Activated CD8-positive, alpha-beta T cell treated with anti-CD3 and anti-CD28 coated beads for 36 hours (primary cell): ENCODE data around the gene ZNF354C. TPM values are rescaled to one million over a fixed set of nuclear protein-coding genes. Genes with fewer than 3 reads are reported as not detected.

Experiments
- ATAC-seq: fragments of 200-7000 bp; cut with Tn5 transposase; one replicate; pipeline ENCODE4 v1.10.0; 2021; ENCODE audit warnings: mild to moderate bottlenecking, moderate library complexity
- CTCF ChIA-PET: fragments of 350-600 bp; sonication (Branson Sonifier 250); formaldehyde crosslinking; loops from one replicate; lab custom pipeline; 2021; ENCODE audit warnings: antibody characterized with exemption; lab: Charles Lee
- POLR2A ChIA-PET: fragments of 350-600 bp; sonication (Branson Sonifier 250); formaldehyde crosslinking; loops from one replicate; lab custom pipeline; 2021; ENCODE audit warnings: antibody characterized with exemption; lab: Charles Lee
- DNase-seq: peaks from one replicate; pipeline ENCODE4 v3.0.0-alpha.2; 2020
- H3K27ac Mint-ChIP-seq: one replicate; pipeline ENCODE4 v1.8.0; 2021; ENCODE audit warnings: mild to moderate bottlenecking, mixed read lengths
- H3K27me3 Mint-ChIP-seq: one replicate; pipeline ENCODE4 v1.8.0; 2021; ENCODE audit warnings: mixed read lengths
- H3K36me3 Mint-ChIP-seq: one replicate; pipeline ENCODE4 v1.8.0; 2021; ENCODE audit warnings: low read depth, mixed read lengths
- H3K4me1 Mint-ChIP-seq: one replicate; pipeline ENCODE4 v1.8.0; 2021; ENCODE audit warnings: low read depth, mixed read lengths
- H3K4me3 Mint-ChIP-seq: one replicate; pipeline ENCODE4 v1.8.0; 2021; ENCODE audit warnings: mild to moderate bottlenecking, moderate library complexity, mixed read lengths
- H3K9me3 Mint-ChIP-seq: one replicate; pipeline ENCODE4 v1.8.0; 2021; ENCODE audit warnings: mixed read lengths
- intact Hi-C: fragments of 100-400 bp; cut with micrococcal nuclease; formaldehyde crosslinking; loops from one replicate; pipeline ENCODE4 v1.10.0; 2022
- total RNA-seq, 2 experiments: library from RNA; stranded (reverse); gene quantifications; one replicate each; pipeline ENCODE4 v1.2.3, GENCODE V29; 2021
- TF ChIP-seq, protein P1 (sequence below): fragments of 200-600 bp; IDR thresholded peaks from one replicate; pipeline ENCODE4 v1.8.0; 2022; ENCODE audit warnings: antibody characterized with exemption, mild to moderate bottlenecking

ZNF354C gene
- total RNA-seq = 1 to 10 TPM; 7.0 to 7.4 TPM

DNA sequence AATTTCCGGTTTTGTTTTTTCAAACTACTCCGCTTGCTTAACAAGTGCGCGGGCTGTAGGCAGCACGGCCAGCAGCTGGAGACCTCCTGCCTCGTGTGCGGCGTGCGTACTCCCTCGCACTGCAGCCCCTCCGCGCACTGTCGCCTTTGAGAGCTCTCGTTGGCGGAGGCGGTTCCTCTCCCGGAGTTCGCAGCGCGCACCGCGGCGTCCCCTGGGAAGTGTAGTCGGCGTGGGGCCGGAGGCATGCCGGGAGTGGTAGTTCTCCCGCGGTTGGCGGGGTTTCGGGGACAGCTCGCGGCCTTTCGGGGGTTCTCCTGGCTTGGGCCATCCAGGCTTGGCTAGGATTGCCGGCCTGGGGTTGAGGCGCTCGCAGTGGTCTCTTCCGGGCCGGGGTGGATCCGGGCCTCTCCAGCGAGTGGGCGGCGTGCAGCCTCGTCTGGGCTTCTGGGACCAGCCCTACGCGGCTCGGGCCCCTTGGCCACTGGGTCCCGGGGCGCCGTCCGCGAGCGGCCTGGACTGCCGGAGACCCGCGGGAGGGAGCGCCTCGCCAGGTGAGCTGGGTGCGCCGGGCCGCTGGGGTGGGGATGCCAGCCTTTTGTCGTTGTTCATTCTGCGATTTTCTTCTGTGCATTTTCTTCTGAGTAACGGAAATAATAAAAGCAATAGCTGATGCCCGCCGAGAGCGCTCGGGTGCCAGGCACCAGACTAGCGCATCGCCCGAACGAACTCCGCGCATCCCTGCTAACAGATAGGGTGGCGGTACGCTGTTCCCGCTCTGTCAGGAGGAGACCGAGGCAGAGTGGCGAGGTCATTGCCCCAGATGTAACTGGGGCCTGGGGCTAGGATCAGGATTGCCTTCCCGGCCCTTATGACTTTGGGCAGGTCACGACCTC, at the start of gene ZNF354C:
Gene ZNF354C (plus strand): TSS at position 258 of the 893 bp plus-strand sequence. CDS start 1,696 bp downstream, outside the sequence.
- peak; percentile 98 for ATAC-seq
- Mint-ChIP-seq H3K4me3 (peak within 1 kb of the TSS; percentile 83), H3K27ac (peak within 1 kb of the TSS; percentile 88), H3K4me1 (peaks cover 20% of the 10 kb centered on the region), H3K9me3 (peaks cover 20% of the 10 kb centered on the region), H3K27me3 (no peaks in the 10 kb centered on the region), H3K36me3 (peaks cover 56% of the 10 kb centered on the region)
- DNase-seq = peak; percentile 94
- ChIA-PET CTCF (interaction anchor here (0.9 to 1.2 kb wide), 5 partner anchors 9 to 433 kb away, joined by 3 to 5 read pairs (median 4); no protein-coding TSS in a partner anchor), POLR2A (interaction anchor here (0.6 to 1.4 kb wide), 6 partner anchors 13 to 1330 kb away, joined by 3 to 4 read pairs (median 3); partner anchors contain the start of genes ZNF354B and ZNF879)
- TF ChIP-seq, protein P1, sequence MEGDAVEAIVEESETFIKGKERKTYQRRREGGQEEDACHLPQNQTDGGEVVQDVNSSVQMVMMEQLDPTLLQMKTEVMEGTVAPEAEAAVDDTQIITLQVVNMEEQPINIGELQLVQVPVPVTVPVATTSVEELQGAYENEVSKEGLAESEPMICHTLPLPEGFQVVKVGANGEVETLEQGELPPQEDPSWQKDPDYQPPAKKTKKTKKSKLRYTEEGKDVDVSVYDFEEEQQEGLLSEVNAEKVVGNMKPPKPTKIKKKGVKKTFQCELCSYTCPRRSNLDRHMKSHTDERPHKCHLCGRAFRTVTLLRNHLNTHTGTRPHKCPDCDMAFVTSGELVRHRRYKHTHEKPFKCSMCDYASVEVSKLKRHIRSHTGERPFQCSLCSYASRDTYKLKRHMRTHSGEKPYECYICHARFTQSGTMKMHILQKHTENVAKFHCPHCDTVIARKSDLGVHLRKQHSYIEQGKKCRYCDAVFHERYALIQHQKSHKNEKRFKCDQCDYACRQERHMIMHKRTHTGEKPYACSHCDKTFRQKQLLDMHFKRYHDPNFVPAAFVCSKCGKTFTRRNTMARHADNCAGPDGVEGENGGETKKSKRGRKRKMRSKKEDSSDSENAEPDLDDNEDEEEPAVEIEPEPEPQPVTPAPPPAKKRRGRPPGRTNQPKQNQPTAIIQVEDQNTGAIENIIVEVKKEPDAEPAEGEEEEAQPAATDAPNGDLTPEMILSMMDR = no peak
- intact Hi-C loops = no loop called here

DNA sequence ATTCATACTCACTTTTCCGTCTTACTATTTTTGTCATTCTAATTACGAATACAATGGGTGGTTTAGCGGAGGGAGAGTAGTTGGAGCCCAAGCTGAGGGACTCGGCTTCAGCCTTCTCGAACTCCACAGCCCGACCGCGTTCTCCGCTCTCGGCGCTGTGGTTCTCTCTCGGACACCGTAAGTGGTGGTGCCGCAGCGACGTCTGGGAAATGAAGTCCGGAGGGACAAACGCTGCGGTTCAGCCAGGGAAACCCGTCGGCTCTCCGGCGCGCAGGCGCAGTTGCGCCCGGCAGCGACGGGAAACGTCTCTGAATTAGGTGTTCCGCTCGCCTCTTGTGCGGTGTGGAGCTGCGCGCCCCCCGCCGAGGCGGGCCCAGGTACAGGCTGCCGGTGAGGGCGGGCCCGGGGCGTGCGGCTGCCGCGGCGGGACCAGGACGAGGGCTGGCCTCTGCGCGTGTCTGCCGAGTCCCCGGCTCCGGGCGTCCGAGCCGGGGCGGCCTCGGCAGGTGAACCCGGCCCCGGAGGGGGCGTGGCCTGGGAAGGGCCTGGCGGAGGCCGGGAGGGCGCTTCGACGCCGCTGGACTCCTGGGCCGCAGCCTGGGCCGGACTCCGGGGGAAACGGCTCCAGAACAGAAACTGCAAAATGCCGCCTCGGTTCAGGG, 36.5 kb upstream of the ZNF354C start, which contains the start of gene ZNF879:
Gene ZNF879 (plus strand): TSS at position 277 of the 662 bp plus-strand sequence. CDS start 1,201 bp downstream, outside the sequence.
- TF ChIP-seq, protein P1 = no peak
- intact Hi-C loops = no loop called here
- POLR2A ChIA-PET = interaction anchor here (0.6 to 1.3 kb wide), 4 partner anchors 37 to 598 kb away, joined by 3 read pairs; partner anchors contain the start of genes ZNF354A and ZNF354C
- no peaks in the 10 kb centered on the region for H3K27me3 Mint-ChIP-seq
- ATAC-seq (peak; percentile 95), DNase-seq (peak; percentile 94)
- H3K4me3 Mint-ChIP-seq = peak within 1 kb of the TSS; percentile 88
- peak within 1 kb of the TSS; percentile 96 for H3K27ac Mint-ChIP-seq
- H3K36me3 Mint-ChIP-seq = peaks cover 42% of the 10 kb centered on the region
- H3K4me1 Mint-ChIP-seq = peaks cover 6% of the 10 kb centered on the region
- CTCF ChIA-PET = no interaction called here
- peaks cover 18% of the 10 kb centered on the region for H3K9me3 Mint-ChIP-seq

DNA sequence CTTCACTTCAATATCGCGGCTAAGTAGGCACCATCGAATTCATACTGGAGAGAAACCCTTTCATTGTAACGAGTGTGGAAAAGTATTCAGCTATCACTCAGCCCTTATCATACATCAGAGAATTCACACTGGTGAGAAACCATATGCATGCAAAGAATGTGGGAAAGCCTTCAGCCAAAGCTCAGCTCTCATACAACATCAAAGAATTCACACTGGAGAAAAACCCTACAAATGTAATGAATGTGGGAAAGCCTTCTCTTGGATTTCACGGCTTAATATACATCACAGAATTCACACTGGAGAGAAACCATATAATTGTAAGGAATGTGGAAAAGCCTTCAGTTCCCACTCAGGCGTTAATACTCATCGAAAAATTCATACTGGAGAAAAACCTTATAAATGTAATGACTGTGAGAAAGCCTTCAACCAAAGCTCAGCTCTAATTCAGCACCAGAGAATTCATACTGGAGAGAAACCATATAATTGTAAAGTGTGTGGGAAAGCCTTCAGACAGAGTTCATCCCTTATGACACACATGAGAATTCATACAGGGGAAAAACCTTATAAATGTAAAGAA, 27.1 kb upstream of the ZNF354C start:
- H3K27ac Mint-ChIP-seq = no peak overlapping the region
- DNase-seq = no peak
- H3K9me3 Mint-ChIP-seq = peaks cover 81% of the 10 kb centered on the region
- TF ChIP-seq, protein P1 = no peak
- no peaks in the 10 kb centered on the region for H3K4me1 Mint-ChIP-seq
- H3K4me3 Mint-ChIP-seq = no peak overlapping the region
- ATAC-seq = no peak
- ChIA-PET POLR2A (interaction anchor here (0.7 kb wide), 1 partner anchor 284 kb away, joined by 3 read pairs; no protein-coding TSS in a partner anchor), CTCF (interaction anchor here (1.9 kb wide), 1 partner anchor 27 kb away, joined by 4 read pairs; the partner anchor contains the start of gene ZNF354C)
- H3K36me3 Mint-ChIP-seq = peaks cover 70% of the 10 kb centered on the region
- H3K27me3 Mint-ChIP-seq = no peaks in the 10 kb centered on the region
- intact Hi-C loops = no loop called here

DNA sequence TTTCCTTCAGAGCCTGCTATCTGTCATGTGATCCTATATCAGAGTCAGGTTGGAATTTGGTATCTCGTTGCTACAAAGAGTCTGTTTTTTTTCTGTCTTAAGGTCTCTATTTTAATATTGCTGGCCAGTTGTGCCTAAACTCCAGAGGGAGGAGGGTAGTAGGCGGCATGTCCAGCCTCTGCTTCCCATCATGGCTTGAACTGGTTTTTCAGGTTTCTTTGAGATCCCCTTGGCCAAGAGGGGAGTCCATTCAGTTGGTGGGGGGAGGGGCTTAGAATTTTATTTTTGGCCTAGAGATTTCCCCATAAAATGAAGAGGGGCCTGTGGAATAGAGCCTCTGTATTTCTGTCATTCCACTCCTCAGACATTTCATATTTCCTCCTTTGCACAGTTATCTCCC, 15.4 kb upstream of the ZNF354C start:
- intact Hi-C loops = no loop called here
- no peak overlapping the region for H3K4me3 Mint-ChIP-seq

More for the DNA sequence above, 15.4 kb upstream of the ZNF354C start:
- H3K36me3 Mint-ChIP-seq = peaks cover 16% of the 10 kb centered on the region
- H3K27me3 Mint-ChIP-seq = peaks cover 7% of the 10 kb centered on the region
- TF ChIP-seq, protein P1 = no peak
- no peak for DNase-seq
- H3K9me3 Mint-ChIP-seq = peaks cover 33% of the 10 kb centered on the region
- H3K27ac Mint-ChIP-seq = no peak overlapping the region
- H3K4me1 Mint-ChIP-seq = no peaks in the 10 kb centered on the region
- no peak for ATAC-seq
- CTCF ChIA-PET = no interaction called here
- POLR2A ChIA-PET = no interaction called here
